ENCODE data around the gene GULP1.

The GULP1 gene

GRCh38 chr2:188422726-188423125 lies 131.1 kb downstream of the GULP1 start:
- Histone ChIP-seq H3K27me3 (ENCODE audit: control insufficient read depth, insufficient read depth, low read length) (no peaks in the 10 kb centered on the region), H3K9me3 (ENCODE audit: control insufficient read depth, insufficient read depth, low read length) (0 out of 2 replicates have a peak, but pooled peaks cover 3% of the 10 kb centered on the region), H3K9ac (ENCODE audit: low read depth, low read length) (no peak overlapping the region), H3K4me3 (ENCODE audit: low read depth, low read length) (no peak overlapping the region), H3K36me3 (ENCODE audit: control insufficient read depth, insufficient read depth, low read length) (no peaks in the 10 kb centered on the region; the same call in 1 of the 2 replicates), H3K27ac (ENCODE audit: low read depth, low read length) (no peak overlapping the region), H3K4me1 (ENCODE audit: control insufficient read depth, insufficient read depth, low read length) (peaks cover 38% of the 10 kb centered on the region)

GRCh38 chr2:188425266-188425665 lies 133.6 kb downstream of the GULP1 start:
- peaks cover 43% of the 10 kb centered on the region for H3K4me1 ChIP-seq (ENCODE audit: control insufficient read depth, insufficient read depth, low read length)
- H3K9me3 ChIP-seq (ENCODE audit: control insufficient read depth, insufficient read depth, low read length), result 0 out of 2 replicates have a peak, but pooled peaks cover 2% of the 10 kb centered on the region
- no peak overlapping the region; the same call in 1 of the 2 replicates for H3K4me3 ChIP-seq (ENCODE audit: low read depth, low read length)
- H3K9ac ChIP-seq (ENCODE audit: low read depth, low read length), result no peak overlapping the region
- no peaks in the 10 kb centered on the region for H3K27me3 ChIP-seq (ENCODE audit: control insufficient read depth, insufficient read depth, low read length)
- H3K36me3 ChIP-seq (ENCODE audit: control insufficient read depth, insufficient read depth, low read length), result no peaks in the 10 kb centered on the region
- no peak overlapping the region for H3K27ac ChIP-seq (ENCODE audit: low read depth, low read length)

GRCh38 chr2:188426121-188426520 lies 134.4 kb downstream of the GULP1 start:
- Histone ChIP-seq H3K27ac (ENCODE audit: low read depth, low read length) (peak overlapping the region; percentile 42), H3K9ac (ENCODE audit: low read depth, low read length) (no peak overlapping the region), H3K4me1 (ENCODE audit: control insufficient read depth, insufficient read depth, low read length) (peaks cover 47% of the 10 kb centered on the region), H3K27me3 (ENCODE audit: control insufficient read depth, insufficient read depth, low read length) (no peaks in the 10 kb centered on the region), H3K36me3 (ENCODE audit: control insufficient read depth, insufficient read depth, low read length) (no peaks in the 10 kb centered on the region), H3K9me3 (ENCODE audit: control insufficient read depth, insufficient read depth, low read length) (no peaks in the 10 kb centered on the region), H3K4me3 (ENCODE audit: low read depth, low read length) (peak overlapping the region; percentile 24; the same call in 1 of the 2 replicates)

- Histone ChIP-seq H3K27ac (ENCODE audit: low read depth, low read length) (no peak overlapping the region), H3K9me3 (ENCODE audit: control insufficient read depth, insufficient read depth, low read length) (no peaks in the 10 kb centered on the region), H3K4me3 (ENCODE audit: low read depth, low read length) (no peak overlapping the region), H3K27me3 (ENCODE audit: control insufficient read depth, insufficient read depth, low read length) (no peaks in the 10 kb centered on the region), H3K9ac (ENCODE audit: low read depth, low read length) (no peak overlapping the region), H3K4me1 (ENCODE audit: control insufficient read depth, insufficient read depth, low read length) (peaks cover 62% of the 10 kb centered on the region), H3K36me3 (ENCODE audit: control insufficient read depth, insufficient read depth, low read length) (no peaks in the 10 kb centered on the region)
These were observed 139.0 kb downstream of the GULP1 start for GRCh38 chr2:188430705-188431104.

- Histone ChIP-seq H3K27me3 (ENCODE audit: control insufficient read depth, insufficient read depth, low read length) (no peaks in the 10 kb centered on the region), H3K9ac (ENCODE audit: low read depth, low read length) (no peak overlapping the region), H3K4me3 (ENCODE audit: low read depth, low read length) (no peak overlapping the region), H3K36me3 (ENCODE audit: control insufficient read depth, insufficient read depth, low read length) (no peaks in the 10 kb centered on the region), H3K4me1 (ENCODE audit: control insufficient read depth, insufficient read depth, low read length) (peaks cover 43% of the 10 kb centered on the region), H3K27ac (ENCODE audit: low read depth, low read length) (no peak overlapping the region), H3K9me3 (ENCODE audit: control insufficient read depth, insufficient read depth, low read length) (no peaks in the 10 kb centered on the region)
These were observed 142.3 kb downstream of the GULP1 start for GRCh38 chr2:188434018-188434417.

- H3K9me3 ChIP-seq (ENCODE audit: control insufficient read depth, insufficient read depth, low read length), result no peaks in the 10 kb centered on the region
- no peaks in the 10 kb centered on the region for H3K36me3 ChIP-seq (ENCODE audit: control insufficient read depth, insufficient read depth, low read length)
- H3K4me3 ChIP-seq (ENCODE audit: low read depth, low read length), result no peak overlapping the region
- no peaks in the 10 kb centered on the region for H3K27me3 ChIP-seq (ENCODE audit: control insufficient read depth, insufficient read depth, low read length)
- H3K4me1 ChIP-seq (ENCODE audit: control insufficient read depth, insufficient read depth, low read length), result peaks cover 54% of the 10 kb centered on the region
- no peak overlapping the region for H3K9ac ChIP-seq (ENCODE audit: low read depth, low read length)
- H3K27ac ChIP-seq (ENCODE audit: low read depth, low read length), result peak overlapping the region; percentile 2
These were observed 143.4 kb downstream of the GULP1 start for GRCh38 chr2:188435115-188435514.

- Histone ChIP-seq H3K27me3 (ENCODE audit: control insufficient read depth, insufficient read depth, low read length) (no peaks in the 10 kb centered on the region), H3K4me1 (ENCODE audit: control insufficient read depth, insufficient read depth, low read length) (peaks cover 65% of the 10 kb centered on the region), H3K27ac (ENCODE audit: low read depth, low read length) (no peak overlapping the region), H3K9me3 (ENCODE audit: control insufficient read depth, insufficient read depth, low read length) (no peaks in the 10 kb centered on the region), H3K9ac (ENCODE audit: low read depth, low read length) (no peak overlapping the region), H3K4me3 (ENCODE audit: low read depth, low read length) (no peak overlapping the region), H3K36me3 (ENCODE audit: control insufficient read depth, insufficient read depth, low read length) (no peaks in the 10 kb centered on the region)
These were observed 145.9 kb downstream of the GULP1 start for GRCh38 chr2:188437537-188437936.

- H3K9ac ChIP-seq (ENCODE audit: low read depth, low read length), result no peak overlapping the region
- no peak overlapping the region; the same call in 1 of the 2 replicates for H3K4me3 ChIP-seq (ENCODE audit: low read depth, low read length)
- H3K9me3 ChIP-seq (ENCODE audit: control insufficient read depth, insufficient read depth, low read length), result no peaks in the 10 kb centered on the region
- H3K27ac ChIP-seq (ENCODE audit: low read depth, low read length), result peak overlapping the region; percentile 37
- H3K36me3 ChIP-seq (ENCODE audit: control insufficient read depth, insufficient read depth, low read length), result no peaks in the 10 kb centered on the region
- no peaks in the 10 kb centered on the region for H3K27me3 ChIP-seq (ENCODE audit: control insufficient read depth, insufficient read depth, low read length)
- peaks cover 54% of the 10 kb centered on the region for H3K4me1 ChIP-seq (ENCODE audit: control insufficient read depth, insufficient read depth, low read length)
These were observed 148.3 kb downstream of the GULP1 start for GRCh38 chr2:188439986-188440385.

GRCh38 chr2:188440849-188441248 lies 149.2 kb downstream of the GULP1 start:
- Histone ChIP-seq H3K4me1 (ENCODE audit: control insufficient read depth, insufficient read depth, low read length) (peaks cover 47% of the 10 kb centered on the region), H3K27ac (ENCODE audit: low read depth, low read length) (peak overlapping the region; percentile 11), H3K27me3 (ENCODE audit: control insufficient read depth, insufficient read depth, low read length) (no peaks in the 10 kb centered on the region), H3K9ac (ENCODE audit: low read depth, low read length) (no peak overlapping the region), H3K9me3 (ENCODE audit: control insufficient read depth, insufficient read depth, low read length) (no peaks in the 10 kb centered on the region), H3K36me3 (ENCODE audit: control insufficient read depth, insufficient read depth, low read length) (no peaks in the 10 kb centered on the region), H3K4me3 (ENCODE audit: low read depth, low read length) (no peak overlapping the region)

- Histone ChIP-seq H3K27me3 (ENCODE audit: control insufficient read depth, insufficient read depth, low read length) (no peaks in the 10 kb centered on the region), H3K9ac (ENCODE audit: low read depth, low read length) (no peak overlapping the region), H3K27ac (ENCODE audit: low read depth, low read length) (peak overlapping the region; percentile 11), H3K9me3 (ENCODE audit: control insufficient read depth, insufficient read depth, low read length) (no peaks in the 10 kb centered on the region), H3K4me1 (ENCODE audit: control insufficient read depth, insufficient read depth, low read length) (peaks cover 47% of the 10 kb centered on the region), H3K36me3 (ENCODE audit: control insufficient read depth, insufficient read depth, low read length) (no peaks in the 10 kb centered on the region), H3K4me3 (ENCODE audit: low read depth, low read length) (no peak overlapping the region)
These were observed 149.7 kb downstream of the GULP1 start for GRCh38 chr2:188441288-188441947.

- no peak overlapping the region for H3K27ac ChIP-seq (ENCODE audit: low read depth, low read length)
- no peaks in the 10 kb centered on the region for H3K27me3 ChIP-seq (ENCODE audit: control insufficient read depth, insufficient read depth, low read length)
- no peak overlapping the region for H3K9ac ChIP-seq (ENCODE audit: low read depth, low read length)
- no peaks in the 10 kb centered on the region for H3K36me3 ChIP-seq (ENCODE audit: control insufficient read depth, insufficient read depth, low read length)
- no peaks in the 10 kb centered on the region for H3K9me3 ChIP-seq (ENCODE audit: control insufficient read depth, insufficient read depth, low read length)
- no peak overlapping the region for H3K4me3 ChIP-seq (ENCODE audit: low read depth, low read length)
- H3K4me1 ChIP-seq (ENCODE audit: control insufficient read depth, insufficient read depth, low read length), result peaks cover 47% of the 10 kb centered on the region
These were observed 151.5 kb downstream of the GULP1 start for GRCh38 chr2:188443207-188443606.
